Caco-2 (cell line): ENCODE data around the gene MCC. TPM values are rescaled to one million over a fixed set of nuclear protein-coding genes. Genes with fewer than 3 reads are reported as not detected.
A peak's percentile ranks its signal among the peaks of the same experiment; 100 is the strongest.

Source experiments
- BruUV-seq: library from RNA; stranded (reverse); fragments of 400-500 nt; replicated peaks from 2 replicates; lab custom pipeline; 2021; lab: Mats Ljungman, UMichigan
- CTCF ChIA-PET: fragments of 300-600 bp; sonication (Branson Sonifier 250); formaldehyde crosslinking; loops from one replicate; lab custom pipeline; 2022; ENCODE audit warnings: antibody characterized with exemption; lab: Charles Lee
- POLR2A ChIA-PET: fragments of 300-600 bp; sonication (Branson Sonifier 250); formaldehyde crosslinking; loops from one replicate; lab custom pipeline; 2022; ENCODE audit warnings: antibody characterized with exemption; lab: Charles Lee
- DNase-seq, 2 experiments: peaks; one replicate each; pipeline versions ENCODE4 v3.0.0 to v3.0.0-alpha.2; 2020 to 2022
- H3K27me3 ChIP-seq: replicated peaks from 2 replicates; pipeline ENCODE4 v1.6.0; 2011; ENCODE audit warnings: low read length; ENCODE audit not compliant: control insufficient read depth, insufficient read depth
- H3K36me3 ChIP-seq: 2 replicates; pipeline ENCODE4 v1.5.1; 2011; ENCODE audit warnings: low read length; ENCODE audit not compliant: control insufficient read depth, insufficient read depth
- H3K4me1 ChIP-seq: fragments of 250-450 bp; sonication (Bioruptor Pico); 2 replicates; pipeline ENCODE4 v1.5.1; 2020; ENCODE audit warnings: mild to moderate bottlenecking
- H3K4me3 ChIP-seq: 2 replicates; pipeline ENCODE4 v1.5.1; 2011; ENCODE audit warnings: low read depth, mild to moderate bottlenecking, control low read depth, low read length
- H3K9me3 ChIP-seq: fragments of 250-450 bp; sonication (Bioruptor Pico); 2 replicates; pipeline ENCODE4 v1.5.1; 2020; ENCODE audit warnings: mild to moderate bottlenecking, moderate library complexity
- H3K27ac Mint-ChIP-seq: one replicate; pipeline ENCODE4 v1.8.0; 2022; ENCODE audit warnings: mixed read lengths; ENCODE audit not compliant: unreplicated experiment
- H3K27me3 Mint-ChIP-seq: one replicate; pipeline ENCODE4 v1.8.0; 2022; ENCODE audit warnings: mixed read lengths; ENCODE audit not compliant: insufficient read depth, unreplicated experiment
- H3K36me3 Mint-ChIP-seq: one replicate; pipeline ENCODE4 v1.8.0; 2022; ENCODE audit warnings: mild to moderate bottlenecking, mixed read lengths; ENCODE audit not compliant: insufficient read depth, unreplicated experiment
- H3K4me1 Mint-ChIP-seq: one replicate; pipeline ENCODE4 v1.8.0; 2022; ENCODE audit warnings: low read depth, mixed read lengths; ENCODE audit not compliant: unreplicated experiment
- H3K4me3 Mint-ChIP-seq: one replicate; pipeline ENCODE4 v1.8.0; 2022; ENCODE audit warnings: mild to moderate bottlenecking, moderate library complexity, mixed read lengths; ENCODE audit not compliant: unreplicated experiment
- H3K9me3 Mint-ChIP-seq: one replicate; pipeline ENCODE4 v1.8.0; 2022; ENCODE audit warnings: mixed read lengths; ENCODE audit not compliant: unreplicated experiment
- CTCF ChIP-seq, 2 experiments: fragments of 200-600 bp in 1 of 2; IDR thresholded peaks; 1 replicate in 1 of 2; 2 replicates in 1 of 2; pipeline versions ENCODE4 v1.5.1 to v1.8.0; 2011 to 2022; ENCODE audit warnings: antibody characterized with exemption in 1 of 2, control low read depth in 1 of 2, inconsistent platforms in 1 of 2, low read depth in 1 of 2, low read length in 1 of 2, mild to moderate bottlenecking in 1 of 2, moderate library complexity in 1 of 2; ENCODE audit not compliant: insufficient read depth in 1 of 2, severe bottlenecking in 1 of 2, unreplicated experiment in 1 of 2
- intact Hi-C: fragments of 100-400 bp; cut with micrococcal nuclease; formaldehyde crosslinking; loops from one replicate; pipeline ENCODE4 v1.10.0; 2022; ENCODE audit not compliant: unreplicated experiment
- total RNA-seq: library from RNA; stranded (reverse); gene quantifications from 2 replicates; pipeline ENCODE4 v1.2.3, GENCODE V29; 2022

MCC gene
- total RNA-seq, 1 experiment from 2014 or later: 0.09 TPM

DNA sequence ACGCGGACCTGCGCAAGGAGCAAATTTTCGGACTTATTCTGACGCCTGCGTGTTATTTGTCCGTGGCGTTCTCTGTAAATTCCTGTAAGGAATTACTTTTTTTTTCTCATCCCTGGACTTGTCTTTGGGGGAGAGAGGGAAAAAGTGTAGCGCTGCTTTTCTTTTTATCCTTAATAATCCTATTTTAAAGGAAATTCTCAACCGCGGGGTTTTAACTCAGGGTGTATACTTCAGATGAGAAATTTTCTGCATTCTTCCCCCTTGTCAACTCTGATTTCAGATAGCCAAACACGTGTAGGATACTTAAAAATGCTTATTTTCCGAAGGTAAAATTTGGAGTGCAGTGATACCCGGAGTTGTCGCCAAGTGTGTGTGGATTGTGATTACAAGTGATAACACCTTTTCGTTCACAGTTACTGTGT, 510.8 kb downstream of the MCC start:
- Mint-ChIP-seq H3K36me3 (peaks cover 41% of the 10 kb centered on the region), H3K27me3 (no peaks in the 10 kb centered on the region), H3K9me3 (no peaks in the 10 kb centered on the region), H3K4me3 (peak overlapping the region; percentile 98), H3K27ac (peak overlapping the region; percentile 97), H3K4me1 (peaks cover 29% of the 10 kb centered on the region)
- intact Hi-C loops: no loop called here
- Histone ChIP-seq H3K27me3 (no peaks in the 10 kb centered on the region), H3K4me3 (peak overlapping the region; percentile 84), H3K36me3 (no peaks in the 10 kb centered on the region), H3K4me1 (peaks cover 33% of the 10 kb centered on the region), H3K9me3 (no peaks in the 10 kb centered on the region)
- TF ChIP-seq CTCF (IDR thresholded peaks at IDR 0.05; ENCODE audit: insufficient read depth in 1 of 2, low read depth in 1 of 2, low read length in 1 of 2, severe bottlenecking in 1 of 2, unreplicated experiment in 1 of 2): no peak
- BruUV-seq: TSS peak; percentile 59
- DNase-seq: no peak
- ChIA-PET CTCF (no interaction called here), POLR2A (no interaction called here)

DNA sequence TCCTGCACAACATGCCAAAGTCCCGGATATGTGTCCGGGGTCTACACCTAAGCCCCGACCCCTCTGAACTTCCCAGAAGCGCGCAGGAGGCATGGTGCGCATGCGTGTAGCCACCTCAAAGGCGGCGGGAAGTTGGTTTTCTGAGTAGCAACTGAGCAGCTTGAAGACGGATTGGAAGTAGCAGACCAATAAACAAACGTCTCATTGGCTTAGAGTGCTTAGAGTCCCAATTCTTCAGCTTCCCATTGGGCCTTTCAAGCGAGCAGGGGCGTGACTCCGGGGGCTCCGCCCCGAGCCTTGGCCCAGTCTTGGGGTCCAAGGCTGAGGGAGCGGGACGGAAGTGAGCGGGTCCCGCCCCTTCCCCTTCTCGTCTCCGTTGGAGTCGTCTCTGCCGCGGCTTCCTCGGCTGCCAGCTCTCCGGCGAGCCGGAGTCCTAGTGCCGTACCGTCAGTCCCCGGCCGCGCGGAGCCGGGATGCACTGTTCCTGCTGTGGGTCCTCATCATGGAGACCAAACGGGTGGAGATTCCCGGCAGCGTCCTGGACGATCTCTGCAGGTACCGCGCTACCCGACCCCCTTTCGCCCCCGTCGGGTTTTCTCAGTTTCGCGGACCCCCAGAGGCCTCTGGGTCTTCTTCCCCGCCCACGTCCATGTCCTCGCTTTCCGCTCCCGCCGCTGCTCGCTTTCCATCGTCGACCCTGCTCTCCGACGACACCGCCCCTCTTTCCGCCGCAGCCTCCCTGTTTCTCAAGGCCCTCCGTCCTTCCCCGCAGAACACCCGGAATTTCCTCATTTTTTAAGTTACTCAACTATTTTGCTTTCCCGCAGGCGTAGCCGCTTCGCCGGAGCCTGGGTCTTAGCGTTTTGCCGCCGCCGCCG, 511.6 kb downstream of the MCC start, which contains the start of gene DCP2:
Gene DCP2, plus strand, starts transcription at position 367 of the 878 bp plus-strand sequence. Its CDS starts 136 bp downstream, at position 503.
- peak; percentile 97 for DNase-seq
- Mint-ChIP-seq H3K27ac (peak within 1 kb of the TSS; percentile 97), H3K36me3 (peaks cover 34% of the 10 kb centered on the region), H3K4me3 (peak within 1 kb of the TSS; percentile 98), H3K4me1 (peaks cover 28% of the 10 kb centered on the region), H3K27me3 (no peaks in the 10 kb centered on the region), H3K9me3 (no peaks in the 10 kb centered on the region)
- no TSS peak for BruUV-seq
- Histone ChIP-seq H3K9me3 (no peaks in the 10 kb centered on the region), H3K27me3 (no peaks in the 10 kb centered on the region), H3K36me3 (no peaks in the 10 kb centered on the region), H3K4me3 (peak within 1 kb of the TSS; percentile 84), H3K4me1 (peaks cover 40% of the 10 kb centered on the region)
- POLR2A ChIA-PET: interaction anchor here (0.7 to 1.5 kb wide), 6 partner anchors 9 to 116 kb away, joined by 3 to 27 read pairs (median 6); partner anchors contain the start of genes REEP5 and SRP19
- CTCF ChIA-PET: interaction anchor here (0.5 to 0.9 kb wide), 7 partner anchors 8 to 636 kb away, joined by 3 to 8 read pairs (median 5); no protein-coding TSS in a partner anchor
- intact Hi-C loops: loop anchor here (1.0 kb wide), 2 partner anchors 8 to 54 kb away; partner anchors contain the start of gene REEP5
- no peak for TF ChIP-seq CTCF (IDR thresholded peaks at IDR 0.05; ENCODE audit: insufficient read depth in 1 of 2, low read depth in 1 of 2, low read length in 1 of 2, severe bottlenecking in 1 of 2, unreplicated experiment in 1 of 2)

- TSS peak; percentile 92 for BruUV-seq
- no peaks in the 10 kb centered on the region for H3K27me3 ChIP-seq
- no peaks in the 10 kb centered on the region for H3K9me3 ChIP-seq
- H3K4me3 ChIP-seq: peak overlapping the region; percentile 59
- no peak for TF ChIP-seq CTCF (IDR thresholded peaks at IDR 0.05; ENCODE audit: insufficient read depth in 1 of 2, low read depth in 1 of 2, low read length in 1 of 2, severe bottlenecking in 1 of 2, unreplicated experiment in 1 of 2)
- peaks cover 42% of the 10 kb centered on the region for H3K4me1 ChIP-seq
- DNase-seq: no peak
- Mint-ChIP-seq H3K27me3 (no peaks in the 10 kb centered on the region), H3K4me3 (peak overlapping the region; percentile 98), H3K4me1 (peaks cover 28% of the 10 kb centered on the region), H3K36me3 (peaks cover 31% of the 10 kb centered on the region), H3K9me3 (no peaks in the 10 kb centered on the region), H3K27ac (peak overlapping the region; percentile 97)
- ChIA-PET POLR2A (interaction anchor here (0.7 to 1.5 kb wide), 6 partner anchors 8 to 115 kb away, joined by 3 to 27 read pairs (median 6); partner anchors contain the start of genes REEP5 and SRP19), CTCF (interaction anchor here (0.5 to 0.9 kb wide), 8 partner anchors 7 to 800 kb away, joined by 3 to 8 read pairs (median 5); no protein-coding TSS in a partner anchor)
- no peaks in the 10 kb centered on the region for H3K36me3 ChIP-seq
- intact Hi-C loops: loop anchor here (1.0 kb wide), 2 partner anchors 8 to 54 kb away; partner anchors contain the start of gene REEP5
Measured at GRCh38 chr5:112975721-112976431, 512.4 kb downstream of the MCC start.
